GM12878 (cell line): ENCODE data around the gene NPB. TPM values are rescaled to one million over a fixed set of nuclear protein-coding genes. Genes with fewer than 3 reads are reported as not detected.

Experiments used
- ATAC-seq: fragments of 200-7000 bp; cut with Tn5 transposase; 3 replicates; pipeline ENCODE4 v1.9.1; 2020; ENCODE audit warnings: mild to moderate bottlenecking, moderate library complexity
- BruUV-seq: library from RNA; stranded (reverse); fragments of 400-500 nt; replicated peaks from 2 replicates; lab custom pipeline; 2021; lab: Mats Ljungman, UMichigan
- CTCF ChIA-PET: fragments of 300-600 bp; sonication (Branson Sonifier 250); formaldehyde crosslinking; extraction: SDS; loops from one replicate; lab custom pipeline; 2021; ENCODE audit warnings: inconsistent platforms; lab: Yijun Ruan, JAX
- POLR2A ChIA-PET: fragments of 350-600 bp; formaldehyde crosslinking; extraction: SDS; loops from one replicate; lab custom pipeline; 2021; ENCODE audit warnings: inconsistent platforms; lab: Charles Lee
- RAD21 ChIA-PET: fragments of 300-600 bp; sonication (Branson Sonifier 250); formaldehyde crosslinking; loops from one replicate; lab custom pipeline; 2023; ENCODE audit warnings: antibody characterized with exemption; ENCODE audit not compliant: unreplicated experiment; lab: Charles Lee
- SMC1A ChIA-PET: fragments of 300-600 bp; sonication (Branson Sonifier 250); formaldehyde crosslinking; loops from one replicate; lab custom pipeline; 2023; ENCODE audit not compliant: unreplicated experiment, uncharacterized antibody; lab: Charles Lee
- DNase-seq: peaks from one replicate; pipeline ENCODE4 v3.0.0-alpha.2; 2011; ENCODE audit warnings: low read depth, low spot score
- FAIRE-seq: peaks from 3 replicates; lab custom pipeline; 2011; peaks lifted over from hg19 to GRCh38; lab: Jason Lieb, UNC
- H2AFZ ChIP-seq: 2 replicates; pipeline ENCODE4 v1.6.0; 2011; ENCODE audit warnings: low read depth, low read length, control low read depth; ENCODE audit not compliant: control insufficient read depth
- H3K27ac ChIP-seq: 2 replicates; pipeline ENCODE4 v1.5.1; 2011; ENCODE audit warnings: control low read depth; ENCODE audit not compliant: control insufficient read depth, insufficient read depth
- H3K27me3 ChIP-seq, 2 experiments: replicated peaks in 1 of 2; 2 replicates each; pipeline versions ENCODE4 v1.6.0 to v1.6.1; 2011; ENCODE audit warnings: low read length in 1 of 2; ENCODE audit not compliant: control insufficient read depth in 2 of 2, insufficient read depth in 2 of 2
- H3K36me3 ChIP-seq, 2 experiments: 2 replicates each; pipeline ENCODE4 v1.5.1; 2011; ENCODE audit warnings: low read length in 1 of 2; ENCODE audit not compliant: control insufficient read depth in 2 of 2, insufficient read depth in 2 of 2
- H3K4me1 ChIP-seq: 2 replicates; pipeline ENCODE4 v1.6.1; 2011; ENCODE audit warnings: mild to moderate bottlenecking, low read length, moderate library complexity, mixed read lengths; ENCODE audit not compliant: control insufficient read depth, insufficient read depth
- H3K4me2 ChIP-seq: 2 replicates; pipeline ENCODE4 v1.6.0; 2011; ENCODE audit warnings: control low read depth; ENCODE audit not compliant: control insufficient read depth, insufficient read depth
- H3K4me3 ChIP-seq: fragments of 200-600 bp; sonication (generic); 2 replicates; pipeline ENCODE4 v1.5.1; 2016
- H3K79me2 ChIP-seq: 2 replicates; pipeline ENCODE4 v1.6.0; 2011; ENCODE audit warnings: low read length; ENCODE audit not compliant: control insufficient read depth, insufficient read depth
- H3K9ac ChIP-seq: 2 replicates; pipeline ENCODE4 v1.8.0; 2011; ENCODE audit warnings: low read length, control low read depth, mixed read lengths; ENCODE audit not compliant: control insufficient read depth, insufficient read depth
- H3K9me3 ChIP-seq: replicated peaks from 3 replicates; pipeline ENCODE4 v1.5.1; 2011; ENCODE audit warnings: mild to moderate bottlenecking, low read length; ENCODE audit not compliant: control insufficient read depth, insufficient read depth
- H4K20me1 ChIP-seq: 2 replicates; pipeline ENCODE4 v1.6.0; 2011; ENCODE audit not compliant: control insufficient read depth, insufficient read depth
- HDAC2 ChIP-seq: fragments of 200-600 bp; sonication (generic); IDR thresholded peaks from 2 replicates; pipeline ENCODE4 v1.6.1; 2017
- KAT2A ChIP-seq: conservative IDR thresholded peaks from 2 replicates; pipeline ENCODE4 v1.6.1; 2011; ENCODE audit warnings: low read depth, low read length; ENCODE audit not compliant: control insufficient read depth
- MYC ChIP-seq: IDR thresholded peaks from 2 replicates; pipeline ENCODE4 v1.6.1; 2011; ENCODE audit warnings: mild to moderate bottlenecking, low read length, moderate library complexity, inconsistent platforms; ENCODE audit not compliant: insufficient read depth, insufficient replicate concordance, insufficient read length, severe bottlenecking
- SIX5 ChIP-seq: IDR thresholded peaks from 2 replicates; pipeline ENCODE4 v1.6.1; 2011; ENCODE audit warnings: mild to moderate bottlenecking, low read depth, low read length, moderate library complexity; ENCODE audit not compliant: severe bottlenecking
- WRNIP1 ChIP-seq: IDR thresholded peaks from 2 replicates; pipeline ENCODE4 v1.6.1; 2011; ENCODE audit warnings: low read depth, low read length, improper control_type of control experiment, borderline replicate concordance
- WGBS: methylation state at CpG from one replicate; pipeline ENCODE4 v1.1.6; 2016; ENCODE audit warnings: low lambda C conversion rate; ENCODE audit not compliant: insufficient replicate concordance, insufficient coverage; ENCODE audit errors: missing lambda C conversion rate; 5-methylcytosine and 5-hydroxymethylcytosine counted together
- in situ Hi-C: fragments of 300-500 bp; cut with MboI; formaldehyde crosslinking; loops from 9 replicates; pipeline ENCODE4 v1.14.3; 2018; ENCODE audit warnings: mixed read lengths
- intact Hi-C: fragments of 100-400 bp; cut with micrococcal nuclease; formaldehyde crosslinking; loops from one replicate; pipeline ENCODE4 v1.14.2; 2022; ENCODE audit not compliant: unreplicated experiment
- polyA plus RNA-seq, 11 experiments: library from polyadenylated mRNA; depleted of rRNA in 4 of 11; unstranded in 6 of 11; stranded (reverse) in 5 of 11; fragments of >200 nt; fragmentation: Nextera tagmentation in 4 of 11; fragmentation: Illumina TruSeq in 1 of 11; extraction: Ambion mirVana in 4 of 11; extraction: Trizol in 1 of 11; gene quantifications; 1 replicate in 1 of 11; 2 replicates in 10 of 11; pipeline versions ENCODE4 v1.2.1 to v1.2.3, GENCODE V29; 2011 to 2016; ENCODE audit warnings: inconsistent platforms in 2 of 11, missing spikeins in 2 of 11, low read depth in 1 of 11
- total RNA-seq, 4 experiments: library from RNA; depleted of rRNA in 3 of 4; stranded (reverse); fragments of >200 nt in 3 of 4; fragmentation: Illumina TruSeq in 1 of 4; extraction: Trizol in 1 of 4; gene quantifications; 2 replicates each; pipeline versions ENCODE4 v1.2.1 to v1.2.3, GENCODE V29; 2013 to 2021
- TF ChIP-seq, protein P1 (sequence below), 3 experiments: IDR thresholded peaks in 2 of 3; conservative IDR thresholded peaks in 1 of 3; 2 replicates each; pipeline ENCODE4 v1.5.1; 2011; ENCODE audit warnings: low read depth in 3 of 3, low read length in 3 of 3, mild to moderate bottlenecking in 3 of 3, control low read depth in 2 of 3, moderate library complexity in 2 of 3, inconsistent platforms in 1 of 3, mixed read lengths in 1 of 3; ENCODE audit not compliant: control insufficient read depth in 2 of 3, insufficient read depth in 1 of 3; ENCODE audit errors: extremely low read depth in 1 of 3
- TF ChIP-seq, protein P2 (sequence below): fragments of 450-650 bp; IDR thresholded peaks from 2 replicates; pipeline ENCODE4 v1.6.1; 2017; ENCODE audit warnings: low read depth, mild to moderate bottlenecking, moderate library complexity

NPB gene
- total and polyA plus RNA-seq, 10 of the 15 experiments (the other 5 are each of a cell fraction or from before 2014, with no cell fraction given), result 0.03 to 0.40 (median 0.15) TPM; not detected in 2

DNA sequence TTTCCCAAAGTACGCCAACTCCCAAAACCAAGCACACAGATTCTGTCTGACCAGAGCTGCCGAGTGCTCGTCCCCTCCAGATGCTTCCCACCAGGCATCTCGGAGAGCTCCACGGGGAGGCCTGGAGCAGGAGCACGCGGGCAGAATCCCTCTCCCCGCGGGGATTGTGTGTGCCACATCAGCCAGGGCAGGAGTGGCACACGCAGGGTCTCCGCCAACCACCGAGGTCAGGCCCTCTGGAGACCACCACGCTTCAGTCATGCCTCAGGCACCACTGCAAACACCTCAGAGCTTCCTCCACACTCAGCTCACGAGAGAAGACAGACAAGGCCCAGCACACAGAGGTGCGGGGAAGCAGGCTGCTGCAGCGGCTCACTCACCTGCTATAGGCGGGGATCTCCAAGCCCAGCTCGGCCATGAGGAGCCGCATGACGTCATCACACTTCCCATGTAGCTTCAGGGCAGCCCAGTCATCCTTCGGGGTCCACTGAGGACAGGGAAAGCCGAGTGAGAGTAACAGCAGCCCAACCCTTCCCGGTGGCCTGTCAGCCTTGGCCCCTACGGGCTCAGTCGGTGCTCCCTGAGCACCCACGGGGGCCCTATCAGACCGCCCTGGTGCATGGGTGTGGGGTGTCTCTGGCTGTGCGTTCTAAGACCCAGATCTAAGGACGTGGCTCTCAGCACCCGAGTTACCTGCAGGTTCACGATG is 11.5 kb downstream of the NPB start:
- H3K27me3 ChIP-seq, result no peaks in the 10 kb centered on the region
- H3K27ac ChIP-seq, result no peak overlapping the region
- H3K4me2 ChIP-seq, result no peak overlapping the region
- WGBS, result 95% methylated on average over 31 of the region's 31 CpGs
- TF ChIP-seq, protein P1, sequence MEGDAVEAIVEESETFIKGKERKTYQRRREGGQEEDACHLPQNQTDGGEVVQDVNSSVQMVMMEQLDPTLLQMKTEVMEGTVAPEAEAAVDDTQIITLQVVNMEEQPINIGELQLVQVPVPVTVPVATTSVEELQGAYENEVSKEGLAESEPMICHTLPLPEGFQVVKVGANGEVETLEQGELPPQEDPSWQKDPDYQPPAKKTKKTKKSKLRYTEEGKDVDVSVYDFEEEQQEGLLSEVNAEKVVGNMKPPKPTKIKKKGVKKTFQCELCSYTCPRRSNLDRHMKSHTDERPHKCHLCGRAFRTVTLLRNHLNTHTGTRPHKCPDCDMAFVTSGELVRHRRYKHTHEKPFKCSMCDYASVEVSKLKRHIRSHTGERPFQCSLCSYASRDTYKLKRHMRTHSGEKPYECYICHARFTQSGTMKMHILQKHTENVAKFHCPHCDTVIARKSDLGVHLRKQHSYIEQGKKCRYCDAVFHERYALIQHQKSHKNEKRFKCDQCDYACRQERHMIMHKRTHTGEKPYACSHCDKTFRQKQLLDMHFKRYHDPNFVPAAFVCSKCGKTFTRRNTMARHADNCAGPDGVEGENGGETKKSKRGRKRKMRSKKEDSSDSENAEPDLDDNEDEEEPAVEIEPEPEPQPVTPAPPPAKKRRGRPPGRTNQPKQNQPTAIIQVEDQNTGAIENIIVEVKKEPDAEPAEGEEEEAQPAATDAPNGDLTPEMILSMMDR (IDR thresholded peaks at IDR 0.05 in 2 of 3, conservative IDR thresholded peaks at IDR 0.05 in 1 of 3; ENCODE audit: control insufficient read depth in 2 of 3, extremely low read depth in 1 of 3, insufficient read depth in 1 of 3, low read depth in 3 of 3, low read length in 3 of 3), result no peak
- TF ChIP-seq, protein P2, sequence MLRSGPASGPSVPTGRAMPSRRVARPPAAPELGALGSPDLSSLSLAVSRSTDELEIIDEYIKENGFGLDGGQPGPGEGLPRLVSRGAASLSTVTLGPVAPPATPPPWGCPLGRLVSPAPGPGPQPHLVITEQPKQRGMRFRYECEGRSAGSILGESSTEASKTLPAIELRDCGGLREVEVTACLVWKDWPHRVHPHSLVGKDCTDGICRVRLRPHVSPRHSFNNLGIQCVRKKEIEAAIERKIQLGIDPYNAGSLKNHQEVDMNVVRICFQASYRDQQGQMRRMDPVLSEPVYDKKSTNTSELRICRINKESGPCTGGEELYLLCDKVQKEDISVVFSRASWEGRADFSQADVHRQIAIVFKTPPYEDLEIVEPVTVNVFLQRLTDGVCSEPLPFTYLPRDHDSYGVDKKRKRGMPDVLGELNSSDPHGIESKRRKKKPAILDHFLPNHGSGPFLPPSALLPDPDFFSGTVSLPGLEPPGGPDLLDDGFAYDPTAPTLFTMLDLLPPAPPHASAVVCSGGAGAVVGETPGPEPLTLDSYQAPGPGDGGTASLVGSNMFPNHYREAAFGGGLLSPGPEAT, result no peak
- TF ChIP-seq MYC, result no peak
- no peak for TF ChIP-seq WRNIP1
- TF ChIP-seq KAT2A, result no peak
- no peak for TF ChIP-seq HDAC2
- TF ChIP-seq SIX5, result no peak
- H4K20me1 ChIP-seq, result no peaks in the 10 kb centered on the region
- FAIRE-seq (no peak), ATAC-seq (no peak), DNase-seq (no peak)
- H3K9ac ChIP-seq, result no peak overlapping the region
- in situ Hi-C loops, result no loop called here
- no peaks in the 10 kb centered on the region for H3K9me3 ChIP-seq
- RAD21 ChIA-PET, result no interaction called here
- H3K79me2 ChIP-seq, result peaks cover 37% of the 10 kb centered on the region
- no peak overlapping the region for H2AFZ ChIP-seq
- peaks cover 11% of the 10 kb centered on the region for H3K4me1 ChIP-seq
- intact Hi-C loops, result no loop called here
- SMC1A ChIA-PET, result interaction anchor here (1.0 kb wide), 1 partner anchor 44 kb away, joined by 3 read pairs; no protein-coding TSS in a partner anchor
- BruUV-seq, result no TSS peak
- POLR2A ChIA-PET, result no interaction called here
- H3K4me3 ChIP-seq, result no peak overlapping the region
- CTCF ChIA-PET, result interaction anchor here (1.5 kb wide), 1 partner anchor 11 kb away, joined by 4 read pairs; no protein-coding TSS in a partner anchor
- H3K36me3 ChIP-seq, result peaks cover 11 to 28% of the 10 kb centered on the region in 2 experiments
